HUES6 (cell line): ENCODE measurements around the gene OR4K17.
"Not testable (repeated sequence)": the region's sequence is repeated elsewhere in the genome, so short reads cannot be mapped to it uniquely, and the experiment has no call there.

Experiments
- H3K27ac ChIP-seq: 2 replicates; pipeline ENCODE4 v1.7.0; 2013; ENCODE audit warnings: low read depth, mild to moderate bottlenecking, low read length, inconsistent platforms
- H3K27me3 ChIP-seq: 2 replicates; pipeline ENCODE4 v1.6.1; 2013; ENCODE audit warnings: low read length; ENCODE audit not compliant: control insufficient read depth, insufficient read depth
- H3K36me3 ChIP-seq: 2 replicates; pipeline ENCODE4 v1.6.1; 2013; ENCODE audit warnings: low read length; ENCODE audit not compliant: control insufficient read depth, insufficient read depth
- H3K4me1 ChIP-seq: 2 replicates; pipeline ENCODE4 v1.6.1; 2013; ENCODE audit warnings: low read length; ENCODE audit not compliant: control insufficient read depth, insufficient read depth
- H3K4me3 ChIP-seq: 2 replicates; pipeline ENCODE4 v1.5.1; 2013; ENCODE audit warnings: low read depth, low read length
- H3K9ac ChIP-seq: one replicate; pipeline ENCODE4 v1.6.1; 2013; ENCODE audit warnings: mild to moderate bottlenecking, low read length
- H3K9me3 ChIP-seq: 2 replicates; pipeline ENCODE4 v1.6.1; 2013; ENCODE audit warnings: low read depth, low read length; ENCODE audit not compliant: control insufficient read depth, insufficient read depth

The OR4K17 gene, protein sequence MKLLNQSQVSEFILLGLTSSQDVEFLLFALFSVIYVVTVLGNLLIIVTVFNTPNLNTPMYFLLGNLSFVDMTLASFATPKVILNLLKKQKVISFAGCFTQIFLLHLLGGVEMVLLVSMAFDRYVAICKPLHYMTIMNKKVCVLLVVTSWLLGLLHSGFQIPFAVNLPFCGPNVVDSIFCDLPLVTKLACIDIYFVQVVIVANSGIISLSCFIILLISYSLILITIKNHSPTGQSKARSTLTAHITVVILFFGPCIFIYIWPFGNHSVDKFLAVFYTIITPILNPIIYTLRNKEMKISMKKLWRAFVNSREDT

DNA sequence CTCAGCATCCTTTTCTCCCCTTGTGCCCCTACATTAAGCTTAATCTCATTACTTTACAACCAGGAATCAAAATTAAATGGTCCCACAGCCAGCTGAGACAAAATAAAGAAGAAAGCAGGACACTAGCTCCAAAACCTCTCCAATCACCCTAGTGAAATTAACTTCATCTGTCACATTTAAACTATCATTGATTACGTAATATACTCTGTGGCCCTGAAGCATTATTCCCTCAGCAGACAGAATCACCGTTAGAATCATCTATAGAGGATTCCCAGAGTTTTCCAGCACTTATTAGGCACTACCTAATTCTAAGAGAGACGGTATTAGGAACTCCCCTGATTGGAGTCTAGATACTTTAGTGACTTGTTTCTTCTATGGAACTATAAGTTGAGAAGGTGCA lies at the start of gene OR4K17:
OR4K17 (plus strand) TSS at position 302 of the 400 bp plus-strand sequence. CDS start 6,761 bp downstream, outside the sequence.
- Histone ChIP-seq H3K36me3 (no peaks in the 10 kb centered on the region), H3K4me3 (no peak within 1 kb of the TSS), H3K4me1 (no peaks in the 10 kb centered on the region), H3K27me3 (no peaks in the 10 kb centered on the region; the same call in 1 of the 2 replicates), H3K27ac (no peak within 1 kb of the TSS), H3K9me3 (peaks cover 20% of the 10 kb centered on the region; the same call in 1 of the 2 replicates), H3K9ac (no peak within 1 kb of the TSS)

DNA sequence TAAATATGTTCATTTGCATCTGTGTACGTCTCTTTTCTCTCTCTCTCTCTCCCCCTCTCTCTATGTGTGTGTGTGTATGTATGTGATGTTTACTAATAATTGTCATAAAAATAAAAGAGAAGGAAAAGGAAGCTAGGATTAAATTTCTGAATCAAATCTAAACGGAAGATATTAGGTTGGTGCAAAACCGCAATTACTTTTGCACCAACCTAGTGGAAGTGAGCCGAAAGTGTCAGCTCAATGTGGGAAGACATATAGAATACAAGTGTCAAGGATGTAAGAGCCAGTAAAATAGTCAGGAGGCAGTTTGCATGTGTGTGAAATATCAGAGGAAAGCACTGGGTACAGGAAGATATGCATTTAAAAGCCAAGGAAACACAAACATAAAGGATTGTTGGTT lies 18.5 kb upstream of the OR4K17 start:
- Histone ChIP-seq H3K36me3 (no peaks in the 10 kb centered on the region), H3K4me1 (no peaks in the 10 kb centered on the region), H3K4me3 (no peak overlapping the region), H3K9ac (no peak overlapping the region), H3K27ac (no peak overlapping the region), H3K9me3 (peaks cover 16% of the 10 kb centered on the region; the same call in 1 of the 2 replicates), H3K27me3 (no peaks in the 10 kb centered on the region)

DNA sequence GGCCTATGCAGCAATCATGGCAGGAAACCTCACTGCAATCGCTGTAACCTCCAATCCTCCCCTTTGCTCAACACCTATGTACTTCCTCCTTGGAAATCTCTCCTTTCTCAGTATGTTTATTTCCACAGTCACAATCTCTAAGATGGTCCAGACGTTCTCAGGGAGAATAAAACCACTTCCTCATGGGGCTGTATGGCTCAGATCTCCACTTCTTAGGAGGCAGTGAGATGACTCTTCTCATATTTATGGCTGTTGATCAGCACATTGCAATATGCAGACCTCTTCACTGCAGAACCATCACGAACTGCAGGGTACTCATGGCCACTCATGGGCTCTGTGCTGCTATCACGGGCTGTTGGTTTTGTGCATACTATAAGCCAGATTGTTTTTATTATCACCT lies 17.1 kb upstream of the OR4K17 start:
- Histone ChIP-seq H3K36me3 (no peaks in the 10 kb centered on the region), H3K9me3 (peaks cover 16% of the 10 kb centered on the region; the same call in 1 of the 2 replicates), H3K4me3 (no peak overlapping the region), H3K9ac (no peak overlapping the region), H3K4me1 (no peaks in the 10 kb centered on the region), H3K27me3 (no peaks in the 10 kb centered on the region), H3K27ac (no peak overlapping the region)

DNA sequence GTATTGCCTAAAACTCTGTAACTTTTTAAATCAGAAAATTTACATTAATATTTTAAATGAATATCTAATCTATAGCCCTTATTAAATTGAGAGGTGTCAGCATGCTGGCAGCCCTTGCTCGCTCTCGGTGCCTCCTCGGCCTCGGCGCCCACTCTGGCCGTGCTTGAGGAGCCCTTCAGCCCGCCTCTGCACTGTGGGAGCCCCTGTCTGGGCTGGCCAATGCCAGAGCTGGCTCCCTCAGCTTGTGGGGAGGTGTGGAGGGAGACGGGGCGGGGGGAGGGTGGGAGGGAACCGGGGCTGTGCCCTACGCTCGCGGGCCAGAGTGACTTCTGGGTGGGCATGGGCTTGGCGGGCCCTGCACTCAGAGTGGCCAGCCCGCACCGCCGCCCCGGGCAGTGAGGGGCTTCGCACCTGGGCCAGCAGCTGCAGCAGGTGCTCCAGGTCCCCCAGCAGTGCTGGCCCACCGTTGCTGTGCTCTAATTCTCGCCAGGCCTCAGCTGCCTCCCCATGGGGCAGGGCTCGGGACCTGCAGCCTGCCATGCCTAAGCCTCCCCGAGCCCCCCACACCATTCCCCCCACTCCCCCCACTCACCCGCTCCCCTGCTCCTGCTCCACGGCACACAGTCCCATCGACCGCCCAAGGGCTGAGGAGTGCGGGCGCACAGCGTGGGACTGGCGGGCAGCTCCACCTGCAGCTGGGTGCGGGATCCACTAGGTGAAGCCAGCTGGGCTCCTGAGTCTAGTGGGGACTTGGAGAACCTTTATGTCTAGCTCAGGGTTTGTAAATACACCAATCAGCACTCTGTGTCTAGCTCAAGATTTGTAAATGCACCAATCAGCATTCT lies 11.4 kb upstream of the OR4K17 start:
- H3K9ac ChIP-seq, H3K36me3 ChIP-seq, H3K4me1 ChIP-seq, H3K4me3 ChIP-seq, H3K27me3 ChIP-seq, H3K27ac ChIP-seq: not testable (repeated sequence)
- peaks cover 19% of the 10 kb centered on the region for H3K9me3 ChIP-seq

DNA sequence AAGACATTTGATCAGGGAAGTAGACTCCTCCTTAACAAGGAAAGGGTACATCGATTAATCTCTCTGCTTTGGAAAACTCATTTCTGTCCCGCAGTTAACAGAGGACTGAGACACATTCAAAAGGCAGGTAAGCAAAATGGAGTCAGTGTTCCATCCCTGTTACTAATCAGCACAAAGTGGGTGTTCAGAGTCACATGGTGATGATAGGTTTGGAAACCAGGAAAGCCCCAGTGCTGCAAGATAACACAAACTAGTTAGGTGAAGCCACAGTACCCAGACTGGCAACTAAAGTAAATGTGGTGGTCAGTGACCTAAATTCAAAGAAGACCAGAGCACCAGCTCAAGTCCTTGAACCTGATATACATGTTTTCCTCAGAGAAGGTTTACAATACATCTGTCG lies 1.8 kb downstream of the OR4K17 start:
- no peaks in the 10 kb centered on the region; the same call in 1 of the 2 replicates for H3K27me3 ChIP-seq
- H3K4me1 ChIP-seq, result no peaks in the 10 kb centered on the region
- H3K36me3 ChIP-seq, result no peaks in the 10 kb centered on the region
- H3K4me3 ChIP-seq, result no peak overlapping the region
- no peak overlapping the region for H3K9ac ChIP-seq
- H3K9me3 ChIP-seq, result peaks cover 35% of the 10 kb centered on the region
- H3K27ac ChIP-seq, result no peak overlapping the region

DNA sequence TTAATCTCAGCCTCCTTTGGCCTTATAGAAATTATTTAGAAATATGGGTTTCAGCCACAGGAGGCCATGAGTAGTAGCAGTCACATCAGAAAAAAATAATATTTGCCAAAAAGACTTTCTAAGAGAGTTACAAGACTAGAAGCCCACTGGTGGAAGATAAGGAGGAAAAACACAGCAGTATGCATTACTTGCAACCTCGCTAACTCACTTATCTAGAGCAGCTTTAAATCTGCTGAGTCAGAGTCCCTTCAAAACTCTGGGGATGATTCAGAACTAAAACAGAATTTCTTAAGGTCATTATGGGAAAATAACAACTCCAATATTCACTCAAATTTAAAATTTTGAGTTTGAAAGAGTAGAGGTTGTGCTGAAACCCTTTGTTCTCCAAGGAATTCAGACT lies 6.2 kb downstream of the OR4K17 start:
- Histone ChIP-seq H3K9ac (no peak overlapping the region), H3K27me3 (no peaks in the 10 kb centered on the region; the same call in 1 of the 2 replicates), H3K36me3 (no peaks in the 10 kb centered on the region), H3K9me3 (peaks cover 63% of the 10 kb centered on the region), H3K4me3 (no peak overlapping the region), H3K27ac (no peak overlapping the region), H3K4me1 (no peaks in the 10 kb centered on the region)

DNA sequence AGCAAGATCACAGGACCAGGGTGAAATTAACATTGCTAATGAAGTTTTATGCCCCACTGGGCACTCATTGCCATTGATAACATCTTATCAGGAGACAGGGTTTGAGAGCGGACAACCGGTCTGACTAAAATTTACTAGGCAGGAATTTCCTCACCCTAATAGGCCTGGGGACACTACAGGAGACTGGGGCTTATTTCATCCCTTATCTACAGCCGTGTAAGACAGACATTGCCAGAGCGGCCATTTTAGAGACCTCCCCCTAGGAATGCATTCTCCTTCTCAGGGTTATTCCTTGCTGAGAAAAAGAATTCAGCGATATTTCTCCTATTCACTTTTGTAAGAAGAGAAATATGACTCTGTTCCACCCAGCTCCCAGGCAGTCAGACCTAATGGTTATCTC lies 8.3 kb downstream of the OR4K17 start:
- Histone ChIP-seq H3K27me3 (no peaks in the 10 kb centered on the region), H3K27ac (no peak overlapping the region), H3K9me3 (peaks cover 61% of the 10 kb centered on the region), H3K4me1 (no peaks in the 10 kb centered on the region), H3K9ac (no peak overlapping the region), H3K36me3 (no peaks in the 10 kb centered on the region), H3K4me3 (no peak overlapping the region)

DNA sequence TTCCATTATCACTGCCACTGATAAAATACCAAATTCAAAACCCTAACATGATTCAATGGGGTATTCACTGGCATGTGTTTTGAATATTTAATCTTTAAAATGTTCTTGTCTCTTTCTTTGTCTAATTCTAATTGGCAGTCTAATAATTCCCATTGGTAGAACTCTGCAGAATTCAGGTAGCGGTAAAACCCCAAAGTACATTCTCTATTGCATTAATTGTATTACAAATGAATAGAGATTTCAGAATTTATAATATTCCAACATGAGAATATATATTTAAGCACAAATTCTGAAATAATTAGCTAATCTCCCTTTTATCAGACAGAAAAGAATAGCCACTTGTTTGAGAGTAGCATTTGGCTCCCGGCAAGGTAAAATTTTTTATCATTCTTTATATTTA lies 28.0 kb downstream of the OR4K17 start, which contains the start of gene OR4N5:
OR4N5 (plus strand) TSS at position 301 of the 400 bp plus-strand sequence. CDS start 4,916 bp downstream, outside the sequence.
- H3K27me3 ChIP-seq, result peaks cover 15% of the 10 kb centered on the region; the same call in 1 of the 2 replicates
- no peak within 1 kb of the TSS for H3K9ac ChIP-seq
- H3K4me3 ChIP-seq, result no peak within 1 kb of the TSS
- no peaks in the 10 kb centered on the region for H3K36me3 ChIP-seq
- H3K27ac ChIP-seq, result no peak within 1 kb of the TSS
- peaks cover 32% of the 10 kb centered on the region; the same call in 1 of the 2 replicates for H3K9me3 ChIP-seq
- no peaks in the 10 kb centered on the region for H3K4me1 ChIP-seq

DNA sequence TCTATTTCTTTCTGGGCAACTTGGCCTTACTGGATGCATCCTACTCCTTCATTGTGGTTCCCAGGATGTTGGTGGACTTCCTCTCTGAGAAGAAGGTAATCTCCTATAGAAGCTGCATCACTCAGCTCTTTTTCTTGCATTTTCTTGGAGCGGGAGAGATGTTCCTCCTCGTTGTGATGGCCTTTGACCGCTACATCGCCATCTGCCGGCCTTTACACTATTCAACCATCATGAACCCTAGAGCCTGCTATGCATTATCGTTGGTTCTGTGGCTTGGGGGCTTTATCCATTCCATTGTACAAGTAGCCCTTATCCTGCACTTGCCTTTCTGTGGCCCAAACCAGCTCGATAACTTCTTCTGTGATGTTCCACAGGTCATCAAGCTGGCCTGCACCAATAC lies 33.4 kb downstream of the OR4K17 start:
- peaks cover 20% of the 10 kb centered on the region; the same call in 1 of the 2 replicates for H3K9me3 ChIP-seq
- no peak overlapping the region for H3K9ac ChIP-seq
- no peaks in the 10 kb centered on the region for H3K4me1 ChIP-seq
- peaks cover 15% of the 10 kb centered on the region; the same call in 1 of the 2 replicates for H3K27me3 ChIP-seq
- no peaks in the 10 kb centered on the region for H3K36me3 ChIP-seq
- no peak overlapping the region for H3K4me3 ChIP-seq
- no peak overlapping the region for H3K27ac ChIP-seq

DNA sequence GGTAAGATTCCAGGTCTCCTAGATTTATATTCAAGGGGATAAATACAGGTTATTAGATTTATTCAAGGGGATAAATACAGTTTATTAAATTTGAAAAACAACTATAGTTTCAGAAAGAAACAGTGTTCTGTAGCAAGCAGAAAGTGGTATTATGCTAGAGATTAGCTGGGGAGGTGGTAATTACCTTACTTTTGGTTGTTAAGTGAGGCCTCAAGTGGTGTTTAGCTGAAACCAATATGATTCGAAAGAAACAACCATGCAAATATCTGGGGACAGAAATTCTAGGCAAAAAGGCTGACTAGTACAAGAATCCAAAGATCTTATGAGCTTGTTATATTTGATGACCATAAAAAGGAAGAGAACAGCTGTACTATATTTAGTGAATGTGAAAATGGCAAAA lies 34.3 kb downstream of the OR4K17 start:
- Histone ChIP-seq H3K27me3 (peaks cover 11% of the 10 kb centered on the region; the same call in 1 of the 2 replicates), H3K27ac (no peak overlapping the region), H3K4me1 (no peaks in the 10 kb centered on the region), H3K36me3 (no peaks in the 10 kb centered on the region), H3K9me3 (peaks cover 24% of the 10 kb centered on the region; the same call in 1 of the 2 replicates), H3K4me3 (no peak overlapping the region), H3K9ac (no peak overlapping the region)

DNA sequence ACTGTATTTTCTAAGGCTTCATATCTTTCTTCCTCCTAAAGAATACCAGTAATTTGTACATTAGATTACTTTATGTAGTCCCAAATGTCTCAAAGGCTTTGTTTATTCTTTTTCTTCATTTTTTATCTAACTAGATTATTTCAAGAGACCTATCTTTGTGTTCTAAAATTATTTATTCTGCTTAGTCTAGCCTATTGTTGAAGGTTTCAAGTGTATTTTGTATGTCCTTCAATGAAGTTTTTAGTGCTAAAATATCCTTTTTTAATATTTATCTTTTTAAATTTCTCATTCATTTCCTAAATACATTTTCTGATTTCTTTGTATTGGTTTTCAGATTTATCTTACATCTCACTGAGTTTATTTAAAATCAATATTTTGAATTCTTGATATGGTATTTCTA lies 53.9 kb downstream of the OR4K17 start:
- peaks cover 46% of the 10 kb centered on the region; the same call in 1 of the 2 replicates for H3K9me3 ChIP-seq
- H3K9ac ChIP-seq, result no peak overlapping the region
- H3K4me3 ChIP-seq, result no peak overlapping the region

More for the DNA sequence above, 53.9 kb downstream of the OR4K17 start:
- H3K27me3 ChIP-seq, result peaks cover 2% of the 10 kb centered on the region; the same call in 1 of the 2 replicates
- no peaks in the 10 kb centered on the region for H3K4me1 ChIP-seq
- H3K27ac ChIP-seq, result no peak overlapping the region
- no peaks in the 10 kb centered on the region for H3K36me3 ChIP-seq
